ENCODE results near the gene IFIT5.
"Not testable (repeated sequence)": the region's sequence is repeated elsewhere in the genome, so short reads cannot be mapped to it uniquely, and the experiment has no call there.

IFIT5 gene

GRCh38 chr10:89440226-89441009, 26.1 kb downstream of the IFIT5 start:
- no peak for DNase-seq

- no peak for DNase-seq
These were observed 27.9 kb downstream of the IFIT5 start for GRCh38 chr10:89442289-89442688.

GRCh38 chr10:89444819-89445218, 30.5 kb downstream of the IFIT5 start:
- DNase-seq, result not testable (repeated sequence)

GRCh38 chr10:89450901-89451300, 36.5 kb downstream of the IFIT5 start:
- no peak for DNase-seq

- no peak for DNase-seq
These were observed 37.8 kb downstream of the IFIT5 start for GRCh38 chr10:89452193-89452592.

- DNase-seq, result no peak
These were observed 40.4 kb downstream of the IFIT5 start for GRCh38 chr10:89454561-89455347.

- DNase-seq, result peak; percentile 86
These were observed 43.9 kb downstream of the IFIT5 start for GRCh38 chr10:89458291-89458690.

- peak; percentile 48 for DNase-seq
These were observed 44.4 kb downstream of the IFIT5 start for GRCh38 chr10:89458784-89459183.

GRCh38 chr10:89463846-89464537, 49.6 kb downstream of the IFIT5 start:
- no peak for DNase-seq

- no peak for DNase-seq
These were observed 50.8 kb downstream of the IFIT5 start for GRCh38 chr10:89465196-89465595.

- peak; percentile 32 for DNase-seq
These were observed 52.2 kb downstream of the IFIT5 start for GRCh38 chr10:89466599-89467035.

GRCh38 chr10:89468191-89468965, 54.0 kb downstream of the IFIT5 start:
- DNase-seq, result no peak

- DNase-seq, result no peak
These were observed 55.1 kb downstream of the IFIT5 start for GRCh38 chr10:89469517-89469916.

All from fibroblast of skin of right quadriceps (primary cell).